B cell (primary cell): ENCODE measurements around the gene ENDOG. TPM values are rescaled to one million over a fixed set of nuclear protein-coding genes. Genes with fewer than 3 reads are reported as not detected.
"Not testable (repeated sequence)": the region's sequence is repeated elsewhere in the genome, so short reads cannot be mapped to it uniquely, and the experiment has no call there.

ENCODE experiments used
- ATAC-seq: fragments of 200-7000 bp; cut with Tn5 transposase; one replicate; pipeline ENCODE4 v1.10.0; 2021; ENCODE audit warnings: low read depth, mild to moderate bottlenecking, moderate number of reproducible peaks, moderate library complexity
- CTCF ChIA-PET: fragments of 350-600 bp; sonication (Branson Sonifier 250); formaldehyde crosslinking; loops from one replicate; lab custom pipeline; 2021; ENCODE audit warnings: antibody characterized with exemption, inconsistent platforms; lab: Charles Lee
- POLR2A ChIA-PET: fragments of 350-600 bp; sonication (Branson Sonifier 250); formaldehyde crosslinking; loops from one replicate; lab custom pipeline; 2021; ENCODE audit warnings: antibody characterized with exemption; lab: Charles Lee
- DNase-seq: peaks from one replicate; pipeline ENCODE4 v3.0.0; 2013
- H2AFZ ChIP-seq: 2 replicates; pipeline ENCODE4 v1.6.1; 2012; ENCODE audit warnings: mild to moderate bottlenecking, low read depth, low read length; ENCODE audit not compliant: insufficient read depth, poor library complexity, severe bottlenecking
- H3K27ac ChIP-seq, 2 donors: 1 replicate in 1 of 2; 2 replicates in 1 of 2; pipeline ENCODE4 v1.5.1; 2012 to 2013; ENCODE audit warnings: low read length in 2 of 2, mild to moderate bottlenecking in 2 of 2, moderate library complexity in 1 of 2
- H3K27me3 ChIP-seq, 4 experiments: fragments of 200-600 bp in 1 of 4; sonication (generic) in 1 of 4; replicated peaks in 1 of 4; 1 replicate in 2 of 4; 2 replicates in 2 of 4; pipeline versions ENCODE4 v1.6.1 to v1.7.0; 2013 to 2016; ENCODE audit warnings: low read length in 3 of 4, mild to moderate bottlenecking in 2 of 4, mixed read lengths in 1 of 4, moderate library complexity in 1 of 4; ENCODE audit not compliant: insufficient read depth in 4 of 4, control insufficient read depth in 3 of 4; ENCODE audit errors: control extremely low read depth in 1 of 4
- H3K36me3 ChIP-seq, 2 experiments: replicated peaks in 1 of 2; 1 replicate in 1 of 2; 2 replicates in 1 of 2; pipeline versions ENCODE4 v1.6.1 to v1.7.1; 2013; ENCODE audit warnings: low read length in 1 of 2; ENCODE audit not compliant: insufficient read depth in 2 of 2, control insufficient read depth in 1 of 2; ENCODE audit errors: control extremely low read depth in 1 of 2, extremely low read depth in 1 of 2
- H3K4me1 ChIP-seq, 2 donors: fragments of 200-600 bp in 1 of 2; sonication (generic) in 1 of 2; 1 replicate in 1 of 2; 2 replicates in 1 of 2; pipeline versions ENCODE4 v1.5.1 to v1.6.1; 2013 to 2017; ENCODE audit warnings: low read length in 2 of 2; ENCODE audit not compliant: control insufficient read depth in 2 of 2, insufficient read depth in 2 of 2
- H3K4me2 ChIP-seq: replicated peaks from 2 replicates; pipeline ENCODE3; 2012; ENCODE audit warnings: mild to moderate bottlenecking, low read depth, low read length; ENCODE audit not compliant: poor library complexity, severe bottlenecking
- H3K4me3 ChIP-seq, 5 experiments: fragments of 200-600 bp in 1 of 5; sonication (generic) in 1 of 5; 1 replicate in 3 of 5; 2 replicates in 2 of 5; pipeline versions ENCODE4 v1.5.1 to v1.7.0; 2011 to 2016; ENCODE audit warnings: low read length in 4 of 5, mild to moderate bottlenecking in 4 of 5, low read depth in 2 of 5, control low read depth in 1 of 5, moderate library complexity in 1 of 5; ENCODE audit not compliant: insufficient read depth in 1 of 5; ENCODE audit errors: control extremely low read depth in 1 of 5, extremely low read depth in 1 of 5
- H3K79me2 ChIP-seq: fragments of 200-600 bp; sonication (generic); one replicate; pipeline ENCODE4 v1.6.0; 2016; ENCODE audit warnings: low read length; ENCODE audit not compliant: control insufficient read depth, insufficient read depth
- H3K9ac ChIP-seq: fragments of 200-600 bp; sonication (generic); 2 replicates; pipeline ENCODE4 v1.6.1; 2017; ENCODE audit warnings: mild to moderate bottlenecking, low read length, moderate library complexity
- H3K9me3 ChIP-seq, 3 donors: one replicate each; pipeline versions ENCODE4 v1.6.1 to v1.7.1; 2013; ENCODE audit warnings: low read length in 2 of 3; ENCODE audit not compliant: control insufficient read depth in 2 of 3, insufficient read depth in 1 of 3; ENCODE audit errors: control extremely low read depth in 1 of 3
- H4K20me1 ChIP-seq: 2 replicates; pipeline ENCODE4 v1.6.0; 2012; ENCODE audit warnings: mild to moderate bottlenecking, low read length; ENCODE audit not compliant: insufficient read depth, control insufficient read depth, poor library complexity, severe bottlenecking
- H3K27ac Mint-ChIP-seq: one replicate; pipeline ENCODE4 v1.8.0; 2021; ENCODE audit warnings: mixed read lengths
- H3K27me3 Mint-ChIP-seq: one replicate; pipeline ENCODE4 v1.8.0; 2021; ENCODE audit warnings: mixed read lengths
- H3K4me1 Mint-ChIP-seq: one replicate; pipeline ENCODE4 v1.8.0; 2021; ENCODE audit warnings: mixed read lengths
- H3K4me3 Mint-ChIP-seq: one replicate; pipeline ENCODE4 v1.8.0; 2021; ENCODE audit warnings: mixed read lengths
- H3K9me3 Mint-ChIP-seq: one replicate; pipeline ENCODE4 v1.8.0; 2022; ENCODE audit warnings: mixed read lengths; ENCODE audit not compliant: insufficient read depth
- CTCF ChIP-seq: fragments of 200-600 bp; IDR thresholded peaks from one replicate; pipeline ENCODE4 v1.8.0; 2022; ENCODE audit warnings: antibody characterized with exemption, mild to moderate bottlenecking
- EZH2 ChIP-seq: IDR thresholded peaks from 2 replicates; pipeline ENCODE4 v1.6.1; 2012; ENCODE audit warnings: borderline replicate concordance, low read depth, mild to moderate bottlenecking, moderate library complexity, low read length; ENCODE audit not compliant: insufficient read depth, poor library complexity, severe bottlenecking
- WGBS: methylation state at CpG from one replicate; pipeline ENCODE4 v1.1.5; 2013; ENCODE audit warnings: missing lambda C conversion rate; ENCODE audit not compliant: insufficient coverage; 5-methylcytosine and 5-hydroxymethylcytosine counted together
- intact Hi-C: fragments of 100-400 bp; cut with micrococcal nuclease; formaldehyde crosslinking; loops from one replicate; pipeline ENCODE4 v1.10.0; 2022
- polyA plus RNA-seq: library from polyadenylated mRNA; depleted of rRNA; stranded (reverse); fragments of >200 nt; gene quantifications from 2 replicates; pipeline ENCODE4 v1.2.3, GENCODE V29; 2012
- total RNA-seq, 2 donors: library from RNA; stranded (reverse); fragments of 120-200 nt in 1 of 2; gene quantifications; 1 replicate in 1 of 2; 2 replicates in 1 of 2; pipeline versions ENCODE4 v1.2.3 to v1.2.4, GENCODE V29; 2013 to 2022

Gene ENDOG
- total and polyA plus RNA-seq, 2 donors (not counting 1 experiment from before 2014, with no cell fraction given), result 12.5 to 19.3 TPM

- intact Hi-C loops, result no loop called here
- ATAC-seq (no peak), DNase-seq (no peak)
- Mint-ChIP-seq H3K27ac (peak overlapping the region; percentile 46), H3K9me3 (no peaks in the 10 kb centered on the region), H3K27me3 (no peaks in the 10 kb centered on the region), H3K4me3 (no peak overlapping the region), H3K4me1 (peaks cover 2% of the 10 kb centered on the region)
- Histone ChIP-seq H3K4me1 (no peaks in the 10 kb centered on the region), H2AFZ (no peak overlapping the region), H3K36me3 (peaks cover 0 to 11% of the 10 kb centered on the region in 2 experiments), H3K4me2 (no peak overlapping the region), H3K9ac (no peak overlapping the region), H3K27me3 (no peaks in the 10 kb centered on the region), H3K4me3 (no peak overlapping the region), H4K20me1 (no peaks in the 10 kb centered on the region), H3K79me2 (peaks cover 7% of the 10 kb centered on the region), H3K27ac (no peak overlapping the region), H3K9me3 (no peaks in the 10 kb centered on the region)
- POLR2A ChIA-PET, result no interaction called here
- CTCF ChIA-PET, result no interaction called here
- 97% methylated on average over 10 of the region's 12 CpGs for WGBS
- no peak for TF ChIP-seq EZH2
- no peak for TF ChIP-seq CTCF
Observed at GRCh38 chr9:128841694-128842492, 23.6 kb downstream of the ENDOG start.

GRCh38 chr9:128843171-128843570 lies 24.9 kb downstream of the ENDOG start:
- H3K4me1 Mint-ChIP-seq, H3K27ac ChIP-seq, H3K27me3 Mint-ChIP-seq, H3K36me3 ChIP-seq, H3K4me1 ChIP-seq, H3K9ac ChIP-seq, H4K20me1 ChIP-seq, POLR2A ChIA-PET, H3K27me3 ChIP-seq, H3K9me3 Mint-ChIP-seq, H3K4me2 ChIP-seq, H3K9me3 ChIP-seq, H3K4me3 ChIP-seq, DNase-seq, H3K4me3 Mint-ChIP-seq, CTCF ChIA-PET, intact Hi-C loops, ATAC-seq, H3K27ac Mint-ChIP-seq, H2AFZ ChIP-seq: not testable (repeated sequence)
- peaks cover 15% of the 10 kb centered on the region for H3K79me2 ChIP-seq
- WGBS, result 88% methylated on average over 1 of the region's 7 CpGs
